GM12891 (cell line): ENCODE measurements around the gene CAPN1.

Source experiments
- POLR2A ChIP-seq: IDR thresholded peaks from 2 replicates; pipeline ENCODE4 v1.6.1; 2011; ENCODE audit warnings: low read depth, low read length, control low read depth
- POLR2AphosphoS5 ChIP-seq: IDR thresholded peaks from 2 replicates; pipeline ENCODE4 v1.6.1; 2011; ENCODE audit warnings: low read depth, low read length, control low read depth

- TF ChIP-seq POLR2A (no peak), POLR2AphosphoS5 (no peak)
These were observed 77.3 kb downstream of the CAPN1 start for GRCh38 chr11:65258988-65259387.
